Measurements from ENCODE around the gene MRPS12. TPM values are rescaled to one million over a fixed set of nuclear protein-coding genes. Genes with fewer than 3 reads are reported as not detected.

MRPS12 gene
- total and polyA plus RNA-seq, 2 of the 13 experiments (the other 11 are each of a cell fraction or from before 2014, with no cell fraction given) = 27.5 to 54.8 TPM

DNA sequence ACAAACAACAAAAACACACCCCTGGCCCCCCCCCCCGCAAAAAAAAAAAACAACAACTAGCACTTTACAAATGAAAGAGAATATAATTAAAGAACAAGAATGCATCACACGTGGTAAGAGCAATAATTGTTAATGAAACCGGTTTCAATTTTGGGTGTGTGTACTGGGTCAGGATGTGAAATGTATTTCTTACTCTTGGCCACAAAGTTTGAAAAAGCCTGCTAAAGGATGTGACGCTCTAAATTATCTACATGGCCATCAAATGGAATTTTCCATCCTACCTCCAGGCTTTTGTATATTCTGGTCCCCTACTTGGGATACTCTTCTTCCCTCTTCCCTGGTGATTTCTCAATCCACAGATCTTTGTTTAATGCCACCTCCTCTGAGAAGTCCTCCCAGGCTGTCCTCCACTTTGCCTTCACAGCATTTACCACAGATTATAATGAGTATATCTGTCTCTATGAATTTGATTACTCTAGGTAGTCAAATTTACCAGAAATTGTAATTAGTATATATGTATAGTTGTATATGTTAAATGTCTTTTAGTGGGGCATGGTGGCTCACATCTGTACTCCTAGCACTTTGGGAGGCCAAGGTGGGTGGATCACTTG lies 2.2 kb upstream of the MRPS12 start:
- H3K36me3 ChIP-seq (replicated peaks in 1 of 2; ENCODE audit: control insufficient read depth in 1 of 2, insufficient read depth in 2 of 2, low read length in 2 of 2) = peaks cover 14 to 24% of the 10 kb centered on the region in 2 experiments
- no peaks in the 10 kb centered on the region; the same call in 1 of the 2 replicates for H4K20me1 ChIP-seq (ENCODE audit: insufficient read depth, low read length)
- no peak overlapping the region for H3K4me2 ChIP-seq (ENCODE audit: low read depth, low read length)
- 93% methylated on average over 4 of the region's 4 CpGs for WGBS (ENCODE audit: low lambda C conversion rate)
- H3K27me3 ChIP-seq (ENCODE audit: control insufficient read depth in 1 of 2, insufficient read depth in 2 of 2, low read length in 2 of 2) = no peaks in the 10 kb centered on the region
- intact Hi-C loops (cut with micrococcal nuclease; ENCODE audit: unreplicated experiment) (no loop called here), in situ Hi-C loops (cut with HindIII; ENCODE audit: extremely low pct_ligation_motif_present, low pct_unique_long_range_greater_than_20kb) (no loop called here)
- no TSS peak for BruUV-seq (replicated peaks)
- ATAC-seq (no peak), FAIRE-seq (no peak), DNase-seq (ENCODE audit: low spot score) (no peak)
- H3K4me3 ChIP-seq (replicated peaks in 1 of 3; ENCODE audit: insufficient read depth in 1 of 3, low read depth in 2 of 3, low read length in 3 of 3) = no peak overlapping the region
- TF ChIP-seq, protein P1, sequence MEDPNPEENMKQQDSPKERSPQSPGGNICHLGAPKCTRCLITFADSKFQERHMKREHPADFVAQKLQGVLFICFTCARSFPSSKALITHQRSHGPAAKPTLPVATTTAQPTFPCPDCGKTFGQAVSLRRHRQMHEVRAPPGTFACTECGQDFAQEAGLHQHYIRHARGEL (CRISPR knock-in tag; IDR thresholded peaks at IDR 0.05) = no peak
- peak; percentile 9 for TF ChIP-seq ZFP36 (IDR thresholded peaks at IDR 0.05; ENCODE audit: borderline replicate concordance, low read depth, low read length, partially characterized antibody)
- peaks cover 31% of the 10 kb centered on the region for H3K79me2 ChIP-seq (ENCODE audit: insufficient read depth, low read length)
- H2AFZ ChIP-seq (ENCODE audit: low read length) = no peak overlapping the region
- ChIA-PET CTCF (ENCODE audit: low intra/inter-chr PET ratio, low total read pairs) (no interaction called here), POLR2A (no interaction called here)
- peaks cover 34% of the 10 kb centered on the region for H3K4me1 ChIP-seq (ENCODE audit: insufficient read depth, low read length)
- no peaks in the 10 kb centered on the region for H3K9me3 ChIP-seq (ENCODE audit: low read length)
- no peak overlapping the region for H3K27ac ChIP-seq (ENCODE audit: extremely low read length, insufficient read depth, low read length)
- H3K9ac ChIP-seq (ENCODE audit: insufficient read depth, low read depth, low read length) = no peak overlapping the region

DNA sequence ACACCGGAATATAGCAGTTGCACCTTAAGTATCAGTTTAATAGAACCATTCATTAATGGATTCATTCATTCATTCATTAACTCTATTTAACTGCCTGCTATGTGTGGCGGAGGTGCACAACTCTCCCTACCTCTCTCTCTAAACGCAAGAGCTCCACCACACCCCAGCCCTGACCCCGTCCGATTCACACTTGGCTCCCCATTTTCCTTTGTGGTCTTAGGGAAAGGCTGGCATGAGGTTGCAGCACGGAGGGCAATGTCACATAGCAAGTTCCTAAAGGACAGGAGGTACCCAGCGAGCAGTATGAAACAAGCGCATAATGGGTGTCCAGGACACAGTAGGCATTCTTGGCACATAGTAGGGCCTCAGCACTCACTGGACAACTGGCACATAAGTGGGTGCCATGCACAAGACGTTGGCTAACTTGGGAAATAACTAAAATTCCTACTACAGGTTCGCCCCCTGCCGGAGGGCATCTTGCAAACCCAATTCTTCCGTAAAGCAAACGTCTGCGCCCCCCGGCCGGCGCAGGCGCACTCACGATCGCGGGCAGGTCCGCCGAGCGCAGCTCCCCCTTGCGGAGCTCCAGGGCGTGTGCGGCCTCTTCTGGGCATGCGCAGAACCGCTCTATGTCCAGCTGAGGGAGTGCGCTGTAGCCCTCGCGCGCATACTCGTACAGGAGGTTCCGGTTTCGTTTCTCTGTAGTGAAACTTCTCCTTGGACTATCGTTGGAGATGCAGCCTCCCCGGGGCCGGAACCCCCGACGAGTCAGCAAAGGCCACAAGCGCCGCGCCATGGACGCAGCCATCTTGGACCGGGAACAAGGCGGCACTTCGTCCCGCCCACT lies 592 bp upstream of the MRPS12 start, which contains the start of gene SARS2:
Gene SARS2 (minus strand): TSS at position 835 of the 847 bp plus-strand sequence. CDS start 27 bp downstream, at position 808.
- FAIRE-seq = peak; percentile 8
- H3K36me3 ChIP-seq (replicated peaks in 1 of 2; ENCODE audit: control insufficient read depth in 1 of 2, insufficient read depth in 2 of 2, low read length in 2 of 2) = peaks cover 7 to 12% of the 10 kb centered on the region in 2 experiments
- no peaks in the 10 kb centered on the region for H3K27me3 ChIP-seq (ENCODE audit: control insufficient read depth in 1 of 2, insufficient read depth in 2 of 2, low read length in 2 of 2)
- ATAC-seq = peak; percentile 46
- H3K9ac ChIP-seq (ENCODE audit: insufficient read depth, low read depth, low read length) = peak within 1 kb of the TSS; percentile 88
- peak within 1 kb of the TSS; percentile 77 to 84 (median 81) for H3K4me3 ChIP-seq (replicated peaks in 1 of 3; ENCODE audit: insufficient read depth in 1 of 3, low read depth in 2 of 3, low read length in 3 of 3)
- peak within 1 kb of the TSS; percentile 91 for H3K27ac ChIP-seq (ENCODE audit: extremely low read length, insufficient read depth, low read length)
- in situ Hi-C loops (cut with HindIII; ENCODE audit: extremely low pct_ligation_motif_present, low pct_unique_long_range_greater_than_20kb) = no loop called here
- H2AFZ ChIP-seq (ENCODE audit: low read length) = peak within 1 kb of the TSS; percentile 64
- POLR2A ChIA-PET = interaction anchor here (0.6 to 2.9 kb wide), 31 partner anchors 12 to 556 kb away, joined by 3 to 24 read pairs (median 4); partner anchors contain the start of genes ACTN4, CAPN12, ECH1 and EIF3K
- no TSS peak for BruUV-seq (replicated peaks)
- CTCF ChIA-PET (ENCODE audit: low intra/inter-chr PET ratio, low total read pairs) = interaction anchor here (0.6 to 1.2 kb wide), 2 partner anchors 23 to 283 kb away, joined by 3 to 4 read pairs; partner anchors contain the start of gene ACTN4
- WGBS (ENCODE audit: low lambda C conversion rate) = 14% methylated on average over 18 of the region's 49 CpGs
- H3K4me2 ChIP-seq (ENCODE audit: low read depth, low read length) = peak within 1 kb of the TSS; percentile 91
- H3K79me2 ChIP-seq (ENCODE audit: insufficient read depth, low read length) = peaks cover 31% of the 10 kb centered on the region
- no peaks in the 10 kb centered on the region; the same call in 1 of the 2 replicates for H4K20me1 ChIP-seq (ENCODE audit: insufficient read depth, low read length)
- intact Hi-C loops (cut with micrococcal nuclease; ENCODE audit: unreplicated experiment) = loop anchor here (5.0 kb wide), 2 partner anchors 198 to 273 kb away; no protein-coding TSS in a partner anchor
- peaks cover 50% of the 10 kb centered on the region for H3K4me1 ChIP-seq (ENCODE audit: insufficient read depth, low read length)
- DNase-seq (ENCODE audit: low spot score) = peak; percentile 89
- 0 out of 2 replicates have a peak, but pooled peaks cover 5% of the 10 kb centered on the region for H3K9me3 ChIP-seq (ENCODE audit: low read length)
- TF ChIP-seq, protein P2, sequence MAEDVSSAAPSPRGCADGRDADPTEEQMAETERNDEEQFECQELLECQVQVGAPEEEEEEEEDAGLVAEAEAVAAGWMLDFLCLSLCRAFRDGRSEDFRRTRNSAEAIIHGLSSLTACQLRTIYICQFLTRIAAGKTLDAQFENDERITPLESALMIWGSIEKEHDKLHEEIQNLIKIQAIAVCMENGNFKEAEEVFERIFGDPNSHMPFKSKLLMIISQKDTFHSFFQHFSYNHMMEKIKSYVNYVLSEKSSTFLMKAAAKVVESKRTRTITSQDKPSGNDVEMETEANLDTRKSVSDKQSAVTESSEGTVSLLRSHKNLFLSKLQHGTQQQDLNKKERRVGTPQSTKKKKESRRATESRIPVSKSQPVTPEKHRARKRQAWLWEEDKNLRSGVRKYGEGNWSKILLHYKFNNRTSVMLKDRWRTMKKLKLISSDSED (CRISPR knock-in tag; IDR thresholded peaks at IDR 0.05) = no peak
- no peak for TF ChIP-seq SMAD9 (CRISPR knock-in tag; IDR thresholded peaks at IDR 0.05)
- TF ChIP-seq, protein P3, sequence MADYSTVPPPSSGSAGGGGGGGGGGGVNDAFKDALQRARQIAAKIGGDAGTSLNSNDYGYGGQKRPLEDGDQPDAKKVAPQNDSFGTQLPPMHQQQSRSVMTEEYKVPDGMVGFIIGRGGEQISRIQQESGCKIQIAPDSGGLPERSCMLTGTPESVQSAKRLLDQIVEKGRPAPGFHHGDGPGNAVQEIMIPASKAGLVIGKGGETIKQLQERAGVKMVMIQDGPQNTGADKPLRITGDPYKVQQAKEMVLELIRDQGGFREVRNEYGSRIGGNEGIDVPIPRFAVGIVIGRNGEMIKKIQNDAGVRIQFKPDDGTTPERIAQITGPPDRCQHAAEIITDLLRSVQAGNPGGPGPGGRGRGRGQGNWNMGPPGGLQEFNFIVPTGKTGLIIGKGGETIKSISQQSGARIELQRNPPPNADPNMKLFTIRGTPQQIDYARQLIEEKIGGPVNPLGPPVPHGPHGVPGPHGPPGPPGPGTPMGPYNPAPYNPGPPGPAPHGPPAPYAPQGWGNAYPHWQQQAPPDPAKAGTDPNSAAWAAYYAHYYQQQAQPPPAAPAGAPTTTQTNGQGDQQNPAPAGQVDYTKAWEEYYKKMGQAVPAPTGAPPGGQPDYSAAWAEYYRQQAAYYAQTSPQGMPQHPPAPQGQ (CRISPR knock-in tag; IDR thresholded peaks at IDR 0.05; ENCODE audit: borderline replicate concordance) = no peak
- no peak for TF ChIP-seq JDP2 (CRISPR knock-in tag; IDR thresholded peaks at IDR 0.05; ENCODE audit: borderline replicate concordance)
- TF ChIP-seq, protein P4, sequence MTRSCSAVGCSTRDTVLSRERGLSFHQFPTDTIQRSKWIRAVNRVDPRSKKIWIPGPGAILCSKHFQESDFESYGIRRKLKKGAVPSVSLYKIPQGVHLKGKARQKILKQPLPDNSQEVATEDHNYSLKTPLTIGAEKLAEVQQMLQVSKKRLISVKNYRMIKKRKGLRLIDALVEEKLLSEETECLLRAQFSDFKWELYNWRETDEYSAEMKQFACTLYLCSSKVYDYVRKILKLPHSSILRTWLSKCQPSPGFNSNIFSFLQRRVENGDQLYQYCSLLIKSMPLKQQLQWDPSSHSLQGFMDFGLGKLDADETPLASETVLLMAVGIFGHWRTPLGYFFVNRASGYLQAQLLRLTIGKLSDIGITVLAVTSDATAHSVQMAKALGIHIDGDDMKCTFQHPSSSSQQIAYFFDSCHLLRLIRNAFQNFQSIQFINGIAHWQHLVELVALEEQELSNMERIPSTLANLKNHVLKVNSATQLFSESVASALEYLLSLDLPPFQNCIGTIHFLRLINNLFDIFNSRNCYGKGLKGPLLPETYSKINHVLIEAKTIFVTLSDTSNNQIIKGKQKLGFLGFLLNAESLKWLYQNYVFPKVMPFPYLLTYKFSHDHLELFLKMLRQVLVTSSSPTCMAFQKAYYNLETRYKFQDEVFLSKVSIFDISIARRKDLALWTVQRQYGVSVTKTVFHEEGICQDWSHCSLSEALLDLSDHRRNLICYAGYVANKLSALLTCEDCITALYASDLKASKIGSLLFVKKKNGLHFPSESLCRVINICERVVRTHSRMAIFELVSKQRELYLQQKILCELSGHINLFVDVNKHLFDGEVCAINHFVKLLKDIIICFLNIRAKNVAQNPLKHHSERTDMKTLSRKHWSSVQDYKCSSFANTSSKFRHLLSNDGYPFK (CRISPR knock-in tag; IDR thresholded peaks at IDR 0.05; ENCODE audit: borderline replicate concordance) = peak; percentile 95; the same call in 1 of the 2 replicates
